ENCODE data around the gene FANK1.

- TF ChIP-seq ARNTL (CRISPR knock-in tag; IDR thresholded peaks at IDR 0.05; ENCODE audit: borderline replicate concordance, low read depth) (no peak), RARB (CRISPR knock-in tag; IDR thresholded peaks at IDR 0.05) (no peak), ZNF565 (CRISPR knock-in tag; conservative IDR thresholded peaks at IDR 0.05; ENCODE audit: low read depth) (no peak), TOX (CRISPR knock-in tag; IDR thresholded peaks at IDR 0.05; ENCODE audit: borderline replicate concordance) (no peak), PATZ1 (CRISPR knock-in tag; IDR thresholded peaks at IDR 0.05; ENCODE audit: borderline replicate concordance) (no peak), ZNF8 (CRISPR knock-in tag; IDR thresholded peaks at IDR 0.05) (no peak), ISL1 (CRISPR knock-in tag; IDR thresholded peaks at IDR 0.05) (no peak), BACH2 (CRISPR knock-in tag; IDR thresholded peaks at IDR 0.05; ENCODE audit: borderline replicate concordance) (no peak), CREB5 (CRISPR knock-in tag; IDR thresholded peaks at IDR 0.05; ENCODE audit: low read depth) (no peak), GLIS3 (CRISPR knock-in tag; IDR thresholded peaks at IDR 0.05) (no peak), ZC3H10 (CRISPR knock-in tag; IDR thresholded peaks at IDR 0.05) (no peak), OSR1 (CRISPR knock-in tag; IDR thresholded peaks at IDR 0.05) (no peak)
Measured at GRCh38 chr10:125848857-125849256, 47.5 kb upstream of the FANK1 start.

Data from SK-N-SH treated with all-trans-retinoic acid at 6 μM for 48 hours (cell line).